Colonic mucosa (tissue), 4 donors: ENCODE results near the gene USP12. TPM values are rescaled to one million over a fixed set of nuclear protein-coding genes. Genes with fewer than 3 reads are reported as not detected.

Experiments
- DNase-seq: peaks from one replicate; pipeline ENCODE4 v3.0.0-alpha.2; 2020
- H3K27ac ChIP-seq: fragments of 200-600 bp; one replicate; pipeline ENCODE4 v1.8.0; 2021
- H3K27me3 ChIP-seq: fragments of 200-600 bp; one replicate; pipeline ENCODE4 v1.8.0; 2021
- H3K36me3 ChIP-seq: fragments of 200-600 bp; one replicate; pipeline ENCODE4 v1.8.0; 2021
- H3K4me1 ChIP-seq: fragments of 200-600 bp; one replicate; pipeline ENCODE4 v1.8.0; 2021; ENCODE audit warnings: mild to moderate bottlenecking
- H3K4me3 ChIP-seq: fragments of 200-600 bp; one replicate; pipeline ENCODE4 v1.8.0; 2021
- H3K9ac ChIP-seq, 2 donors: one replicate each; pipeline ENCODE4 v1.7.0; 2013; ENCODE audit warnings: control low read depth in 2 of 2, low read depth in 2 of 2, low read length in 2 of 2
- H3K9me3 ChIP-seq: fragments of 200-600 bp; one replicate; pipeline ENCODE4 v1.8.0; 2021
- intact Hi-C: fragments of 100-400 bp; cut with DNase I; formaldehyde crosslinking; loops from one replicate; pipeline ENCODE4 v1.14.1; 2022
- total RNA-seq, 2 donors: library from RNA; stranded (reverse); fragmentation: NEBNext Ultra II Directional in 1 of 2; extraction: Animal tissue kit (Norgen Biotek cat#: 25700) in 1 of 2; gene quantifications; one replicate each; pipeline ENCODE4 v1.2.1, GENCODE V29; 2021
- TF ChIP-seq, protein P1 (sequence below): fragments of 200-600 bp; IDR thresholded peaks from one replicate; pipeline ENCODE4 v1.8.0; 2022; ENCODE audit warnings: antibody characterized with exemption, mild to moderate bottlenecking
- donor health status: healthy.
- donor health status: DM: no; HTN: no; CAD: no.
- donor health status: DM: no; HTN: no; CAD: no.

The USP12 gene
- total RNA-seq, 2 donors from 2014 or later = 28.0 to 48.0 TPM

DNA sequence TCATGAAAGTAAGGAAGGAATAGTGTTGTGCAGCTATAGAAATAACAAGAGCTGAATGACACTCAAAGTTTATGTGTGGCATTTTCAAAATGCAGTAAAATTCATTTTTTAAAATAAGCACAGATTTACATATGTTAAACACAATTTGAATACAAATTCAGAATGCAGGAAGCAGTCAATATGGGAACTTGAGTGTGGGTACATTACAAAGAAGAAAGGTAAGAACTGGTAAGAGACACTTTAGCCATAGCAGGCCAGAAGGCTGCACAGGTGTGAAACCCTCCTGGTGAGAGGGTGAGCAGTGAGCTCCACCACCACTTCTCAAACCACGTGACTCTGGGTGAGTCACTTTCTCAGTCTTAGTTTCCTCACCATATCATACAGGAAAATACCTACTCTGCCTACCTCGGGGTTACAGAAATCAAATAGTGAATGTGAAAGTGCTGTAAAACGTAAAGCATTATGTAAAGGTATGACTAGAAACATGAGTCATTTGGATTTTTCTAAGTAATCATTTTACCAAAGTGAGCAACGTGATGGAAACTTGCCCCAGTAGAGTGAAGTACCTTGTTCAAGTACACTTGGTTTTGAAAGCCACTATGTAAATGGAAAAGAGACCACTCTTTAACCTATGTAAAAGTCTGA, 40.5 kb downstream of the USP12 start:
- Histone ChIP-seq H3K9me3 (no peaks in the 10 kb centered on the region), H3K4me3 (no peak overlapping the region), H3K4me1 (peaks cover 10% of the 10 kb centered on the region), H3K27ac (peak overlapping the region; percentile 38), H3K27me3 (no peaks in the 10 kb centered on the region), H3K36me3 (no peaks in the 10 kb centered on the region), H3K9ac (no peak overlapping the region)
- DNase-seq = peak; percentile 39
- intact Hi-C loops = no loop called here
- TF ChIP-seq, protein P1, sequence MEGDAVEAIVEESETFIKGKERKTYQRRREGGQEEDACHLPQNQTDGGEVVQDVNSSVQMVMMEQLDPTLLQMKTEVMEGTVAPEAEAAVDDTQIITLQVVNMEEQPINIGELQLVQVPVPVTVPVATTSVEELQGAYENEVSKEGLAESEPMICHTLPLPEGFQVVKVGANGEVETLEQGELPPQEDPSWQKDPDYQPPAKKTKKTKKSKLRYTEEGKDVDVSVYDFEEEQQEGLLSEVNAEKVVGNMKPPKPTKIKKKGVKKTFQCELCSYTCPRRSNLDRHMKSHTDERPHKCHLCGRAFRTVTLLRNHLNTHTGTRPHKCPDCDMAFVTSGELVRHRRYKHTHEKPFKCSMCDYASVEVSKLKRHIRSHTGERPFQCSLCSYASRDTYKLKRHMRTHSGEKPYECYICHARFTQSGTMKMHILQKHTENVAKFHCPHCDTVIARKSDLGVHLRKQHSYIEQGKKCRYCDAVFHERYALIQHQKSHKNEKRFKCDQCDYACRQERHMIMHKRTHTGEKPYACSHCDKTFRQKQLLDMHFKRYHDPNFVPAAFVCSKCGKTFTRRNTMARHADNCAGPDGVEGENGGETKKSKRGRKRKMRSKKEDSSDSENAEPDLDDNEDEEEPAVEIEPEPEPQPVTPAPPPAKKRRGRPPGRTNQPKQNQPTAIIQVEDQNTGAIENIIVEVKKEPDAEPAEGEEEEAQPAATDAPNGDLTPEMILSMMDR = no peak

DNA sequence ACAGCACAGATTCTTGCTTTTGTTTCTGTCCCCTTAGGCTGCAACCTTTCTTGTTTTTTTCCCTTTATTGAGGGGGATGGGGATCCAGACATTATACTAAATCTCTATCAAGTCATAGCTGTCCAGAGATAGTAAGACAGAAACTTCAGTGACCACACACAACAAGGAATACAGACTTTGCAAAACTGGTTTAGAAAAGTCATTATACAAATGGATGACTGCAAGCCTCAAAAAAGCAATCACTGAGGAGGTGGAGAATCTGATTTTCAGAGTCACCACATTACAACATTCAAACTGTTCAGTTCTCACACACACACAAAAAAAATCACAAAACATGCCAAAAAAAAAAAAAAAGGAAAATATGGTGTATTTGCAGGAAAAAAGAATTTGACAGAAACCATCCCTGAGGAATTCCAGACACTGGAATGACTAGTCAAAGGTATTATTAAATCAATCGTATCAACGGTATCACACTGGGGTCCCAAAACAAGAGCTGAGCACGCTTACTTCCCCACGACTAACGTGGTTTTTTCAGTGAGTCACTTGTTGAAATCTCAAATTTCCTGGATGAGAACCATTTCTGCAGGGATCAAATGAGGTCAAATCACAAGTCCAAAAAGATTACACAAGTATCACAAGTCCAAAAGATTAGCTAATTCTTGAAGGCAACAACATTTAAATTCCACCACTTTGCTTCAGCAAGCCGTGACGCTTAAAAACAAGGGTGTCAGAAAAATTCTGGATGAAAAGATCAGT, 41.2 kb downstream of the USP12 start:
- TF ChIP-seq, protein P1 = no peak
- Histone ChIP-seq H3K27me3 (no peaks in the 10 kb centered on the region), H3K9ac (no peak overlapping the region), H3K4me1 (peaks cover 10% of the 10 kb centered on the region), H3K4me3 (no peak overlapping the region), H3K9me3 (no peaks in the 10 kb centered on the region), H3K36me3 (no peaks in the 10 kb centered on the region), H3K27ac (no peak overlapping the region)
- intact Hi-C loops = no loop called here
- DNase-seq = no peak

DNA sequence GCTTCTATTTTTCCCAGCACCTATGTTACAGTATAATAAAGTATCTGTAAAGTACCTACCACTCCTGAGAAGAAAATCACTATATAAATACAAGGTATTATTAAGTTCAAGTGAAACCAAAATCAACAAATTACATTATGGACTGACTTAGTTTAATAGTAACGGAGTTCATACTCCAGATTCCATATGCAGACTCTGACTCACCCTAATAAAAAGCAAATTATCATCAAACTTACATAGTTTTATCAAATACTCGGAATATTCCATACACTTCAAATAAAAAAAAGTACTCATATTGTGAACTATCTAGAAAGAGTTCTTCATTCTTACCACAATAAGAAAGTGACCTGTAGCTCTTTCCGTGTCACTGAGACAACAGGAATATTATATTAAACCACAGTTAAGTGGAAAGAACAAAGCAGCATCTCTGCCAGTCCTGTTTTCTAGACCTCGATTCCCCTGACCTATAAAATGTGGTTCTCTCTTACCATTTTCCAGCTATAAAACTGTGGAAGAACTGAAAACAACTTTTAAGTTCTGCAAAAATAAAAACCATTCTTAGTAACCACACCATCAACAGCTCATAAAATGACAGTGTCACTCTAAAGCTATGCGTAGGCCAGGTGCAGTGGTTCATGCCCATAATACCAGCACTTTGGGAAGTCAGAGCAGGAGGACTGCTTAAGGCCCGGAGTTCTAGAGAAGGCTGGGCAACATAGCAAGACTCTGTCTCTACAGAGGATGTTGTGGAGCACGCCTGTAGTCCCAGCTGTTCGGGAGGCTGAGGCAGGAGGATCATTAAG, 42.6 kb downstream of the USP12 start:
- no peak overlapping the region for H3K27ac ChIP-seq
- H3K9me3 ChIP-seq = no peaks in the 10 kb centered on the region
- intact Hi-C loops = no loop called here
- H3K27me3 ChIP-seq = no peaks in the 10 kb centered on the region
- H3K9ac ChIP-seq = no peak overlapping the region
- no peaks in the 10 kb centered on the region for H3K36me3 ChIP-seq
- H3K4me1 ChIP-seq = peaks cover 10% of the 10 kb centered on the region
- no peak overlapping the region for H3K4me3 ChIP-seq
- TF ChIP-seq, protein P1 = no peak
- DNase-seq = no peak

DNA sequence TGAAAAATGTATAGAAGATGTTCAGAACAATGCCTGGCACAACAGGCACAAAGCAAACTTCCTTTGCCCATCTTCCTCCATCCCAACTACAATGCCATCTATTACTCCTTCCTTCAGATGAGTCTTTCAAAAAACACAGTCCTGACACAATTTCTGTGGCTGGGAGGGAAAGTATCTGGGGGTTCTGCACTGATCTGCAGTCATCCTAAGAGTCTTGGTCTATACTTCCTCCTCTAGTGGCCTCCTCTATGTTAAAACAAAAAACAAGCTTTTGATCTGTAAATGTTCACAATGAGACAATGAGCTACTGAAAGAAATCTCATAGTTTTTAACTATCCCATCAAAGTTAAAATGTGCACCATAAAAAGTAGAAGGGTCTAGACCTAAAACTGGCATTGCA, 44.8 kb downstream of the USP12 start:
- intact Hi-C loops = no loop called here
- no peaks in the 10 kb centered on the region for H3K9me3 ChIP-seq
- no peaks in the 10 kb centered on the region for H3K27me3 ChIP-seq
- no peak overlapping the region for H3K4me3 ChIP-seq
- H3K9ac ChIP-seq = no peak overlapping the region
- H3K4me1 ChIP-seq = peaks cover 2% of the 10 kb centered on the region
- no peak overlapping the region for H3K27ac ChIP-seq
- H3K36me3 ChIP-seq = no peaks in the 10 kb centered on the region
- TF ChIP-seq, protein P1 = no peak
- DNase-seq = no peak
